ENCODE data around the gene MATCAP1.
A peak's percentile ranks its signal among the peaks of the same experiment; 100 is the strongest.

DNA sequence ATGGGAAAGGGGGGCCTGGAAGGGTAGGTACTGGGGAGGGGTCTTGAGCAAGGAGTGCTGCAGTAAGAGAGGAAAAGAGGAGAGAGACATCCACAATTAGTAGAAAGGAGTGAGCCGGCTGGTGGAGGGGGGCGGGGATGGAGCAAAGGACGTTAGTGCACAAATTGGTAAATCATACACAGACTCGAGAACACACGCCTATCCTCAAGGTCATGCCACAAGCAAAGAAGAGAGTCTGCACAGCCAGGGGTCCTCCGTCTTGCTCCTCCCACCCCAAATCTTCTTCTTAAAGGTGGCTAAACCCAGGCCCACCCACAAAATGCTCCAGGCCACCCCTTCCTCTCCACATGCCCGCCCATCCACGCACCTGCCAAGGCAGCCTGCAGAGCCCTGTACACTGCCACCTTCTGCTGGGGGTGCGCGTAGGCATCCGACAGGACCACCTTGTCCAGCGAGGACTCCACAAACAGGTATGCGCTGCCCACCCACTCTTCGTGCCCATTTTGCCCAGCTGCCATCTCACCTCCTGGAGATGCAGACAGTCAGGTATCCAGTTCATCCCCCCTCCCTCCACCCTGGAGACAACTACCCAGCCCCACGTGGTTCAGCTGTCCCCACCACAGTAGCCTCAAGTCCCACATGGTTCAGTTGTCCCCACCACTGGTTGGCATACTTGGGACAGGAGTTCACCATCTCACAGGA is 27.5 kb downstream of the MATCAP1 start:
- TF ChIP-seq TAF1 (IDR thresholded peaks at IDR 0.05; ENCODE audit: borderline replicate concordance, low read depth, low read length) (no peak), ZZZ3 (IDR thresholded peaks at IDR 0.05; ENCODE audit: control insufficient read depth, insufficient read length, low read depth) (no peak), CTCF (IDR thresholded peaks at IDR 0.05 in 2 of 3, conservative IDR thresholded peaks at IDR 0.05 in 1 of 3; ENCODE audit: control insufficient read depth in 2 of 3, extremely low read depth in 1 of 3, insufficient read depth in 1 of 3, low read depth in 3 of 3, low read length in 3 of 3) (0 out of 6 replicates have a peak, but pooled peaks of 2 of the 3 experiments have one; percentile 10 to 14)
